Esophagus muscularis mucosa (tissue), 4 donors: ENCODE measurements around the gene MOG. TPM values are rescaled to one million over a fixed set of nuclear protein-coding genes. Genes with fewer than 3 reads are reported as not detected.
A peak's percentile ranks its signal among the peaks of the same experiment; 100 is the strongest.

Experiments
- DNase-seq: peaks from one replicate; pipeline ENCODE4 v3.0.0-alpha.2; 2017; ENCODE audit errors: extremely low spot score
- H3K27ac ChIP-seq, 4 donors: fragments of 200-600 bp; sonication (generic); replicated peaks in 1 of 4; 1 replicate in 3 of 4; 2 replicates in 1 of 4; pipeline ENCODE4 v1.5.1; 2016 to 2019; ENCODE audit warnings: mild to moderate bottlenecking in 1 of 4
- H3K27me3 ChIP-seq, 4 donors: fragments of 200-600 bp; sonication (generic); one replicate each; pipeline versions ENCODE4 v1.5.1 to v1.6.0; 2016 to 2019
- H3K36me3 ChIP-seq, 4 donors: fragments of 200-600 bp; sonication (generic); one replicate each; pipeline ENCODE4 v1.5.1; 2016 to 2019
- H3K4me1 ChIP-seq, 4 donors: fragments of 200-600 bp; sonication (generic); one replicate each; pipeline ENCODE4 v1.5.1; 2016 to 2019
- H3K4me3 ChIP-seq, 4 donors: fragments of 200-600 bp; sonication (generic); 1 replicate in 2 of 4; 2 replicates in 2 of 4; pipeline ENCODE4 v1.5.1; 2016 to 2019; ENCODE audit warnings: mild to moderate bottlenecking in 4 of 4, moderate library complexity in 1 of 4
- H3K9me3 ChIP-seq, 4 donors: fragments of 200-600 bp; sonication (generic); 1 replicate in 3 of 4; 2 replicates in 1 of 4; pipeline ENCODE4 v1.5.1; 2016 to 2019
- CTCF ChIP-seq, 3 experiments: fragments of 200-600 bp in 2 of 3; fragments of 450-650 bp in 1 of 3; sonication (generic) in 2 of 3; IDR thresholded peaks; one replicate each; pipeline ENCODE4 v1.5.1; 2017 to 2019; ENCODE audit warnings: antibody characterized with exemption in 3 of 3, mild to moderate bottlenecking in 2 of 3, moderate library complexity in 1 of 3
- EP300 ChIP-seq: sonication (generic); formaldehyde crosslinking; IDR thresholded peaks from one replicate; pipeline ENCODE4 v1.6.1; 2017; ENCODE audit warnings: antibody characterized with exemption
- POLR2A ChIP-seq: fragments of 450-650 bp; IDR thresholded peaks from one replicate; pipeline ENCODE4 v1.6.1; 2017; ENCODE audit warnings: antibody characterized with exemption, moderate library complexity, mild to moderate bottlenecking, low read depth
- POLR2AphosphoS5 ChIP-seq, 2 donors: sonication (generic); formaldehyde crosslinking; IDR thresholded peaks; one replicate each; pipeline ENCODE4 v1.6.1; 2017; ENCODE audit warnings: antibody characterized with exemption in 2 of 2
- WGBS: methylation state at CpG from one replicate; pipeline ENCODE4 v1.1.5; 2018; 5-methylcytosine and 5-hydroxymethylcytosine counted together
- intact Hi-C: fragments of 100-400 bp; cut with DNase I; formaldehyde crosslinking; loops from one replicate; pipeline ENCODE4 v1.15.1; 2023
- total RNA-seq, 4 donors: library from RNA; depleted of rRNA; stranded (reverse); fragments of >200 nt; gene quantifications; one replicate each; pipeline versions ENCODE4 v1.1.0 to v1.2.1, GENCODE V29; 2016

Gene MOG
- total RNA-seq, 4 donors from 2014 or later: not detected

- no peaks in the 10 kb centered on the region for H3K9me3 ChIP-seq
- H3K4me3 ChIP-seq: peak within 1 kb of the TSS; percentile 73 to 96 (median 86)
- peaks cover 24 to 51% (median 38%) of the 10 kb centered on the region in 4 donors for H3K4me1 ChIP-seq
- peaks cover 0 to 7% (median 0%) of the 10 kb centered on the region in 4 donors for H3K36me3 ChIP-seq
- peak within 1 kb of the TSS; percentile 82 to 93 (median 91) for H3K27ac ChIP-seq
- DNase-seq: peak; percentile 97
- H3K27me3 ChIP-seq: no peaks in the 10 kb centered on the region
- TF ChIP-seq CTCF (IDR thresholded peaks at IDR 0.05) (no peak), EP300 (no peak), POLR2AphosphoS5 (IDR thresholded peaks at IDR 0.05) (peak; percentile 72 to 92), POLR2A (no peak)
- intact Hi-C loops: no loop called here
- WGBS: under 1% methylated on average over 49 of the region's 57 CpGs
These were observed 23.9 kb upstream of the MOG start, which contains the start of gene GABBR1 for GRCh38 chr6:29632789-29633533. Gene GABBR1, minus strand, starts transcription at chr6:29633183. Its CDS starts 798 bp downstream, at chr6:29632385.

- Histone ChIP-seq H3K36me3 (peaks cover 0 to 7% (median 0%) of the 10 kb centered on the region in 4 donors), H3K4me3 (peak overlapping the region; percentile 73 to 96 (median 86)), H3K27me3 (no peaks in the 10 kb centered on the region), H3K27ac (peak overlapping the region; percentile 82 to 93 (median 91)), H3K4me1 (peaks cover 24 to 48% (median 35%) of the 10 kb centered on the region in 4 donors), H3K9me3 (no peaks in the 10 kb centered on the region)
- TF ChIP-seq POLR2A (no peak), POLR2AphosphoS5 (IDR thresholded peaks at IDR 0.05) (no peak), EP300 (no peak), CTCF (IDR thresholded peaks at IDR 0.05) (no peak)
- WGBS: 5% methylated on average over 9 of the region's 9 CpGs
- DNase-seq: no peak
- intact Hi-C loops: no loop called here
These were observed 23.4 kb upstream of the MOG start for GRCh38 chr6:29633534-29633905.

GRCh38 chr6:29637247-29637646 is 19.6 kb upstream of the MOG start:
- Histone ChIP-seq H3K27ac (no peak overlapping the region), H3K9me3 (no peaks in the 10 kb centered on the region), H3K27me3 (no peaks in the 10 kb centered on the region), H3K36me3 (no peaks in the 10 kb centered on the region), H3K4me3 (no peak overlapping the region), H3K4me1 (peaks cover 4 to 15% (median 9%) of the 10 kb centered on the region in 4 donors)
- TF ChIP-seq POLR2A (no peak), EP300 (no peak)
- WGBS: 85% methylated on average over 9 of the region's 9 CpGs
- no peak for DNase-seq
- intact Hi-C loops: no loop called here

GRCh38 chr6:29641430-29642148 is 15.3 kb upstream of the MOG start:
- no peak overlapping the region for H3K4me3 ChIP-seq
- TF ChIP-seq POLR2AphosphoS5 (IDR thresholded peaks at IDR 0.05): no peak
- TF ChIP-seq EP300: no peak
- TF ChIP-seq CTCF (IDR thresholded peaks at IDR 0.05): no peak
- TF ChIP-seq POLR2A: no peak
- DNase-seq: no peak
- H3K27me3 ChIP-seq: no peaks in the 10 kb centered on the region
- intact Hi-C loops: no loop called here
- 50% methylated on average over 3 of the region's 3 CpGs for WGBS
- H3K36me3 ChIP-seq: no peaks in the 10 kb centered on the region
- no peak overlapping the region for H3K27ac ChIP-seq
- H3K4me1 ChIP-seq: no peaks in the 10 kb centered on the region
- no peaks in the 10 kb centered on the region for H3K9me3 ChIP-seq

- Histone ChIP-seq H3K4me3 (no peak overlapping the region), H3K27ac (no peak overlapping the region), H3K4me1 (peaks cover 4 to 15% (median 11%) of the 10 kb centered on the region in 4 donors), H3K9me3 (no peaks in the 10 kb centered on the region), H3K36me3 (no peaks in the 10 kb centered on the region), H3K27me3 (no peaks in the 10 kb centered on the region)
- 89% methylated on average over 23 of the region's 23 CpGs for WGBS
- DNase-seq: no peak
- peak; percentile 27 to 60 (median 38) for TF ChIP-seq CTCF (IDR thresholded peaks at IDR 0.05)
- no peak for TF ChIP-seq POLR2A
- TF ChIP-seq POLR2AphosphoS5 (IDR thresholded peaks at IDR 0.05): no peak
- intact Hi-C loops: no loop called here
These were observed 8.8 kb upstream of the MOG start for GRCh38 chr6:29647927-29648642.
